Suprapubic skin (tissue), 4 donors: ENCODE results near the gene USP40.

Experiments
- CTCF ChIP-seq, 2 donors: fragments of 200-600 bp in 1 of 2; fragments of 450-650 bp in 1 of 2; sonication (generic) in 1 of 2; IDR thresholded peaks; one replicate each; pipeline ENCODE4 v1.5.1; 2016 to 2019; ENCODE audit warnings: antibody characterized with exemption in 2 of 2, mild to moderate bottlenecking in 1 of 2, moderate library complexity in 1 of 2
- EP300 ChIP-seq: sonication (generic); formaldehyde crosslinking; IDR thresholded peaks from one replicate; pipeline ENCODE4 v1.6.1; 2017; ENCODE audit warnings: antibody characterized with exemption
- POLR2AphosphoS5 ChIP-seq, 3 donors: sonication (generic); formaldehyde crosslinking; IDR thresholded peaks; one replicate each; pipeline ENCODE4 v1.6.1; 2017; ENCODE audit warnings: antibody characterized with exemption in 3 of 3

DNA sequence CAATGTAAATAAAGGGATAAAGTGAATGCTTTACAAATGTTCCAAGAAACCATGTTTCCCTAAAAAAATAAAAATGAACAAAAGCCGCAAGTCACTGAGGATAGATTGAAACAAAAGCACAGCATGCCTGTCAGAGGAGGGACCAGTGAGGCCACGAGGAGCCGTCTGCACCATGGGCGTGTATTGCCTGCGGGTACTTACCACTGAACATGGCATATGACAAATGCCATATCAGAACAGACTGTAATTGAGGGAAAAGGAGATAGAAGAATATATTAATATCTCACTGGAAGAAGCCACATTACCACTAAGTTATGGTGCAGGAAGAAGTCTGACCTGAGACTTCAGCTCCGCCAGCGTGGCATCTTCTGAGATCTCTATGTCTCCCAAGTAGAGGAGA, 75.8 kb downstream of the USP40 start:
- TF ChIP-seq EP300 (no peak), POLR2AphosphoS5 (IDR thresholded peaks at IDR 0.05) (no peak), CTCF (IDR thresholded peaks at IDR 0.05) (no peak)
